KOPT-K1 (cell line): ENCODE data around the gene SVIL.
"Not testable (repeated sequence)": the region's sequence is repeated elsewhere in the genome, so short reads cannot be mapped to it uniquely, and the experiment has no call there.

Source experiments
- H3K27ac ChIP-seq: fragments of 200-600 bp; sonication (generic); 2 replicates; pipeline ENCODE4 v1.5.1; 2016; ENCODE audit warnings: antibody characterized with exemption, mild to moderate bottlenecking, low read depth, low read length; ENCODE audit not compliant: poor library complexity, severe bottlenecking
- H3K36me3 ChIP-seq: fragments of 200-600 bp; sonication (generic); 2 replicates; pipeline ENCODE4 v1.5.1; 2017; ENCODE audit warnings: antibody characterized with exemption, mild to moderate bottlenecking, low read length, moderate library complexity; ENCODE audit not compliant: insufficient read depth
- H3K9me3 ChIP-seq: fragments of 200-600 bp; sonication (generic); 2 replicates; pipeline ENCODE4 v1.5.1; 2017; ENCODE audit warnings: antibody characterized with exemption, low read length, mild to moderate bottlenecking; ENCODE audit not compliant: insufficient read depth, poor library complexity, severe bottlenecking

The SVIL gene

DNA sequence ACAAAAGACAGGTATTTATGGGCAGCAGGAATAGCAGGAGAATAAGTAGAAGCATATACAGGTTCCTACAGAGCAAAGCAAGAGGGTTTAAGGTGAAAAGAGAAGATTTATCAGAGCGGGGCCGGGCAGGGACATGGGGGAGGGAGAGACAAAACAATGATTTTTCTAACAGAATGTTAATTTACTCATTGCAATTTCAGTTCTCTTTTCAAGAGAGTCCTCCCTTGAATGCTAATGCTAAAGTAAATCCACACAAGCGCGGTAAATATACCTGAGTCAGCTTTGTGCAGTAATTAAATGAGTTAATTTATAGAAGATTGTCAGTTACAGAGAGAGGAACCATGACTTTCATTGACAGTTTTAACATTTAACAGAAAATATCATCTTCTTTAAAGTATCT, 127.0 kb downstream of the SVIL start:
- not testable (repeated sequence) for H3K9me3 ChIP-seq, H3K27ac ChIP-seq

DNA sequence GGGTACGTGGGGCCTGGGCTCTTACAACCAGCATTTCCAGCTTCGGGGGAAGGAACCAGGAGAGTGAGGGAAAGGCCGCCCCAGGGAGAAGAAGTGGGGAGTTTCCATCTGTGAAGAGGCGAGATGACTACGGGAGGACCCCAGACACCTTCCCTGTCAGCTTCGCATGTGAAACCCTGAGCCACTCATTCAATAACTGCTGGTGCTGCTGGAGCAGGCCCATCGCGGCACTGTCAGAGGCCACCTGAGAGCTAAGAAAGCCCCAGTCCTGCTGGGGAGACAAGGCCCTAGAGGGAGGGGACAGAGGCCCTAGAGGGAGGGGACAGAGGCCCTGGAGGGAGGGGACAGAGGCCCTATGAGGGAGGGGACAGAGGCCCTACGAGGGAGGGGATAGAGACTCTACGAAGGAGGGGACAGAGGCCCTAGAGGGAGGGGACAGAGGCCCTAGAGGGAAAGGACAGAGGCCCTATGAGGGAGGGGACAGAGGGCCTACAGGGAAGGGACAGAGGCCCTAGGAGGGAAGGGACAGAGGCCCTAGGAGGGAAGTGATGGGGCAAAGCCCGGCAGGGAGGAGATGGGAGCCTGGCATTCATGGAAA, 128.3 kb downstream of the SVIL start:
- H3K27ac ChIP-seq, H3K36me3 ChIP-seq, H3K9me3 ChIP-seq: not testable (repeated sequence)

More for the DNA sequence above, 127.0 kb downstream of the SVIL start:
- H3K36me3 ChIP-seq = not testable (repeated sequence)

DNA sequence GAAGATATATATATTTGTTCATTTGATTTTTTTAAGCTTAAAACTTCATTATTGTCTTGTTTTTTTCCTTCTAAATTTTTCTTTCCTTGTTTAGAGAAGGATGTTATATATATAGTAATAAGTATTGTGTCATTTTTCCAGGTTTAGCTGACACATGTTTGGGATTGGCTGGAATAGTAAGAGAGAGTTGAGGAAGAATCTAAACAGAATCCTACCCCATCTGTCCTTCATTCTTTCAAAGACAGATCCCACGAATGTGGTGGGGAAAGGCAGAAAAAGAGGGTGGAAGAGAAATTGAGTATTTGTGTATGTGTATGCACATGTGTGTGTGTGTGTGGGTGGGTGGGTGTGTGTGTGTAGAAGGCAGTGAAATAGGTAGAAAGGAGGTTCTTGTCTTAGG, 132.4 kb downstream of the SVIL start:
- no peaks in the 10 kb centered on the region for H3K36me3 ChIP-seq
- H3K9me3 ChIP-seq = no peaks in the 10 kb centered on the region
- H3K27ac ChIP-seq = no peak overlapping the region

DNA sequence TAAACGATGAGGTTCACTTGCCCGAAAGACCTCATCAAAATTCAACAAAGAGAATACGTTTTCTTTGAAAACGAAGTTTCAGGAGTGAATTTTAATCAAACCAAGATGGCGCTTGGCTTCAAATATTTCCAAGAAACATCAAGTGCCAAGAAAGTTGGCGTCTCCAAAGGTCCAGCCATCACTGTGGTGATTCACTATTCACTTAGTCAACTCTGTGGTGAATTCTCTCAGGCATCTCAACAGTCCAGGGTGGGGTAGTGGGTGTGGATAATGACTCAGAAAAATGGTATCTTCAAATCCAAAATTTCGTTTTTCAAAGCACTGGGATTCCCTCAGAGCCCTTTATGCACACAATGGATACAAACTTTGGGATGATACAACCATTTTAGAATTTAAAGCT, 133.1 kb downstream of the SVIL start:
- Histone ChIP-seq H3K9me3 (no peaks in the 10 kb centered on the region), H3K36me3 (no peaks in the 10 kb centered on the region), H3K27ac (no peak overlapping the region)

DNA sequence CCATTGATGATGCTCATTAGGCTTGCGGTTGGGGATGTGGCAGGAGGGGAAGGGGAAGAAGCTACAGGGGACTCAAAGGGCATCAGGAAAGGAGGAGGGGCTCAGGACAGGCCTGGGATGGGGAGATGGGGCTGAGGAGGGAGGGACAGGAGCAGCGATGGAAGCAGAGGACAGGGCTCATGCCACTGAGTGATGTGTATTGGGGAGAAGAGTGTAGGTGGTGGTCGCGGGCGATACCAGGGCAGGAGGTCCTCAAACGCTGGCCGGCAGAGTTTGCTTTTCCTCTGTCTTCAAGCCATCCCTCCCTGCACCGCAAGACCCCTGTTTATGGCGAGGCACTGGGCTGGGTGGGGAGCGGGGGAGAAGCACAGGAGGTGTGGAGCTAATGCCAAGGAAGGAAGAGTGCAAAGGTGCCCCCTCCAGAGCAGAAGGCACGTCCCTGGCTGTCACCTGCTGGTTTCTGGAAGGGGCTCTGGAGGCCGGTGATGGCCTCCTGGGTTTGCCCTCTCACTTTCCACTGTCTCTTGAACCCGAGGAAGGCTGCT, 134.7 kb downstream of the SVIL start:
- Histone ChIP-seq H3K9me3 (no peaks in the 10 kb centered on the region), H3K27ac (no peak overlapping the region), H3K36me3 (no peaks in the 10 kb centered on the region)

DNA sequence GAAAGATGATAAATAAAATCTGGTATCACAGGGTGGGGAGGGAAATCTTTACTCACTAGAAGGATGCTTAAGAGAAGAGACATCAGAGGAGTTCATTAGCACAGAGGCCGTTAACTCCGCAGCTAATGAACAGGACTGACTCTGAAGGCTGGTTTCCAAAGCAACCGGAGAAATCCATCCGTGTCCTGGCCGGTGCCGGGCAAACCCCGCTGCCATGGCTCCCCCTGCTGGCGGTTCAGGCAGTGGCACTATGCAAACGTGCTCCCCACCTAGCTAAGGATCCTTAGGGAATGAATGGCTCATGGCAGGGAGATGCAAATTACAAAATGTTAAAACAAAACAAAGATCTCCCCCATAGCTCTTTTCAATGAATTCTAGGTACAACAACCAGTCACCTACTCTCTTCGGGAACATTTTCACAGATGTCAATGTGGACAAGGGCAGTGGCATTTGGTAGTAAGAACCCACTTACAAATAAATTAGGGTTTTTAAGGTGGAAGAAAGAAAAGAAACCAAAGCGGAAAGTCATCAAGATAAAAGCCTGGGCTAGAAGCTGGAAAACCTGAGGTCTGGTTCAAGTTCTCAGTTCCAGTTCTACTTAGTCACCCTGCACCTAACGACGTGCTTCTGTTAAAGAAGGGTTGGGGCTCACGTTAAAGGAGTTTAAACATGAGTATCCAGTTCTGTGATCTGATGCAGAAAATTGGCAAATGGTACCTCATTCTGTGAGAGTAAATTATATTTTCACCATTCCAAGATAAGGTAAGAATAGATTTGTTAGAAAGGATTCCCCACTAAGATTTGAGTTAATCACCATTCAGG, 138.2 kb downstream of the SVIL start:
- Histone ChIP-seq H3K36me3 (no peaks in the 10 kb centered on the region), H3K9me3 (no peaks in the 10 kb centered on the region), H3K27ac (no peak overlapping the region)

DNA sequence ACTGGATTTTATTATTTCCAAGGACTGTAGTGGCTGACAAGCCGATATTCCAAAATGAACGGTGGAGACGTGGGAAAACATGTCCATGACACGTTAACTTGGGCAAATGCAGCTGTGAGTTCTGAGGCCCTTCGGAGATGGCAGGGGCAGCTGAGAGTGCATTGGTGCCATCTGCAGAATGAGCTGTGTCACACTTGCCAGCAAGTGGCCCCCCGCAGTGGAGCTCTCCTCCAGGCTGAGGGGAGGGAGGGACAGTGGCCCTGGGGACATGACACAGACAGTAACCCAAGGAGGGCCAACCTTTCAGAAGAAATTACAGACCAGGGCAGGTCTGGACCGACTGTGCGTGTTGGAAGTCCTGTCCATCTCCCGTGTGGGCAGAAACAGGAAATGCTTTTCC, 139.4 kb downstream of the SVIL start:
- Histone ChIP-seq H3K36me3 (no peaks in the 10 kb centered on the region), H3K27ac (no peak overlapping the region), H3K9me3 (no peaks in the 10 kb centered on the region)

DNA sequence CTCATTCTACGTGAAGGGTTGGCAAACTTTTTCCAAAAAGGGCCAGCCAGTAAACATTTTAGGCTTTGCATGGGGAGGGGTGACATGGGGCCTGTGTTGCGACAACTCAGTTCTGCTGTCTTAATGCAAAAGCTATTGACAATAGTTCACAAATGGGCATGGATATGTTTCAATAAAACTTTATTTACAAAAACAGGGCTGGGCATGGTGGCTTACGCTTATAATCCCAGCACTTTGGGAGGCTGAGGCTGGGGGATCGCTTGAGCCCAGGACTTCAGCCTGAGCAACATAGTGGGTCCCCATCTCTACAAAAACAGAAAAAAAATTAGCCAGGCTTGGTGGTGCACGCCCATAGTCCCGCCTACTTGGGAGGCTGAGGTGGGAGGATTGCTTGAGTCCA, 141.1 kb downstream of the SVIL start:
- Histone ChIP-seq H3K27ac (no peak overlapping the region), H3K36me3 (no peaks in the 10 kb centered on the region), H3K9me3 (no peaks in the 10 kb centered on the region)

DNA sequence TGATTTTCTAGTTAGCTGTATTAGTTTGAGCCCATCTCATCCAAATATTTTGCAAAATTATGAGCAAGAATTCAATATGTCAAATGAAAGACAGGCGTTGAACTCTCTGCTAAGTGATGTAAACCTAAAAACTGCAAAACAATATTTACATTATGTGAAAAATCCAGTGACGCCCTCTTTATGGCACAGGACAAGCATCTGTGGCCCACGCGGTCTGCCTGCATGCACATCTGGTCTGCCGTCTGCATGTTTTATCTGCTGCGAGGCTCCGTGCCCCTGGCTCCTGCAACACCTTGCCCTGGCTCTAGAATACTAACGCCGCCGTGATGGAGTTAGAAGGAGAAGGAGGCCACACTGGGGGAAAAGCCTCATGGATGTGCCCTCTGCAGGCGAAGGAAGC, 142.0 kb downstream of the SVIL start:
- no peaks in the 10 kb centered on the region for H3K36me3 ChIP-seq
- H3K27ac ChIP-seq = no peak overlapping the region
- no peaks in the 10 kb centered on the region for H3K9me3 ChIP-seq

DNA sequence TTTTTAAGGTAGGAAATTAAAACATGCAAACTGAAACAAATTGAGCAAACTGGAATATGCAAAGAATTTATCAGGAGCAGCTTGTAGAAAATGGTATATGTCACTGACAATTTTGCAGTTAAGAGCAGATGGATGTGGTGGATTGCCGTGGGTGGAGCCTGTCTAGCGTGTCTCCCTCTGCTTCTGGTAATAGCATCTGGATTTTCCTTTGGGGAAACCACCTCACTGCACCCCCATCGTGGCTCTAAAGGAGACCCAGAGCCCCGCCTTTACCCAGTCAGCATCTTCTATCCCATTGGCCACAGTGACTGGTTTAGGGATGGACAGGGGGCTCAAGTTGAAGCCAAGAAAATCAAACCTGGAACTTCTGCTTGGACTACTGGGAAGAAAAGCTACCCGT, 142.9 kb downstream of the SVIL start:
- H3K27ac ChIP-seq = no peak overlapping the region
- H3K36me3 ChIP-seq = no peaks in the 10 kb centered on the region
- no peaks in the 10 kb centered on the region for H3K9me3 ChIP-seq

DNA sequence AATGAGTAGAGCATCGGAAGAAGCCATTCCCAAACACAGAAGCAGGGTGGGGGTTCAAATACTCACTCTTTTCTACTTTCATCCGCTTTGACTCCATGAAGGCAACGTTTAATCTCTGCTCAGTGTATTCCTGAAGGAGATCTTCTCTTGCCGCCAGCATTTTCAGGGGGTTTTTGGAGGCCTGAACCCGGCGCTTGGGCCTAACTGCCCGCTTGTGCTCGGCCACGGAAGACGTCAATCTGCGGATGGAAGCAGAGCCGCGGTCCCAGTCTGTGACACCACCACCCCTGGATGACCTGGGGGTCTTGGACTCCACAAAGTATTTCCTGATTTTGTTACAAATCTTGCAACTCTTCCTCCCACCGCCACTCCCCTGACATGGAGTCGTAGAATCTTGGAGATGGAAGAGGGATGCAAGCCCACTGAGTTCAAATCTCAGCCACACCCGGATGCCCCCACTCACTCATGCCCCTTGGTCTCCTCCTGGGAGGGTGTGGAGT, 143.9 kb downstream of the SVIL start:
- H3K9me3 ChIP-seq, H3K36me3 ChIP-seq, H3K27ac ChIP-seq: not testable (repeated sequence)

DNA sequence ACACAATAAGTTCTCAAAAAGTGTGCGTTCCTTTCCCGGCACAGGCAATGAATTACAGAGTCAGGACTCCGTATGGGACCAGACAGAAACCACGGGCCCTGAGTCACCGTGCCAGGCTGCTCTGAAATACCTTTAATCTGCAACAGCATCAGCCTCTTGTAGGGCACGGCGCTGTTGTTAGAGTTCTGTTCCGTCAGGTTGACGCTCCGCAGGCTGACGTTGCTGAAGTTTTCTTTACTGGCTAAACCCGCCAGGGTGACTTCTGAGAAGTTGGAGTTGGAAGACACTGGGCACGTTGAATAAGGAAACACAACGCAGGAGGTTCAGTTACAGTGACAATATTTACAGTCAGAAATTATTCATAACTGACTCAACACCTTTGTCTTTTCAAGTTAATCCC, 146.3 kb downstream of the SVIL start:
- not testable (repeated sequence) for H3K9me3 ChIP-seq, H3K27ac ChIP-seq, H3K36me3 ChIP-seq

DNA sequence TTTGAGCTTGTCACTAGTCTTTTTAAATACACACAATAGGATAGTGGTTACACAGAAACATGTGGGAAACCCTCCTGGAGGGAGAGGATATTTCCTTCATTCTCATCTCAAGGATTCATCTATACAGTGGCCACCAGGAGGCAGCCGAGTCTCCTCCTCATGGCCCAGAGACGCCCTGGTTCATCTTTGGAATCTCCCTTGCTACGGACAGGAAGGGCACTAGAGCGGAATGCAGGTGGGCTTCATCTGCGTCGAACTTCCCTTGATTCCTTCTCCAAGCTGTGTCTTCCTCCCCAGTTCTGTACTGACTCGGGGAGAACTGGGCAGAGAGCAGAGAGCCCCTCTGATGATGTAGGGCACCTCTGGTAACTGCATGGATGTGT, 146.9 kb downstream of the SVIL start:
- H3K27ac ChIP-seq, H3K9me3 ChIP-seq, H3K36me3 ChIP-seq: not testable (repeated sequence)

DNA sequence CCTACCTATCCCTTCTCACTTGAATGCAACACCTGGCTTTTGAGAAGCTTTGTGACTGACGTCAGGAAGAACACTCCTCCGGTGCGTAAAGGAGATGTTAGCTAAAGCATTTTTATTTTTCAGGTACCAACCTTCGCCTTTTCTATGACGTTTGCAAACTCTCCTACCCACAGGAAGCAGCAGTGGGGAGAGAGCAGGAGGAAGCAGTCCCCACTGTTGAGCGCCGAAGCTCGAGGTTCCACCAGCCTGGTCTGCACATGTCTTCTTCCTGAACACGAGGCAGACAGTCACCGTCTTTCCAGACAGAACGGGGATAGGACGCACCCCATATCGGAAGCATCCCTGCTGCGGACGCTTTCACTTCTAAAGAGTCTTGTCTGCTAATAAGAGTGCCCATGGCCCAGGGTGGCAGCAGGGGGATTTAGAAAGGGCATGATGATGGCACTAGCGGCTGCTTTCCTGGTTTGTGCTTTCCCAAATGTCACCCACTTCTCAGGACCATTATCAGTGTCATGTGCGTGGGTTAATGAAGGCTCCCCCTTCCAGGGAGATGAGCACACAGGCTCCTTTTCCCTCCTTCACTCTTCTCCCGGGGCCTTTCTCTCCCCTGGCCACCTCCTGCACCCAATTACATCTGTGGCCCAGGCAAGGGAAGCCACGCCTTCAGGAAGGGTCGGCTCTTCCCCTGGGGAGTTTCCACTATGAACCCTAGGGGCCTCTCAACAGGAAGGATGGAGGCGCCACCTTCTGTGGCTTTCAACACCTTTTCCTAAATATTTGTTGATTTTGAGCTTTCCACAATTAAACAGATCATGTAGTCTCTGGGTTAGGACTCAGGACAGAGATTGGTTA, 147.5 kb downstream of the SVIL start:
- not testable (repeated sequence) for H3K27ac ChIP-seq, H3K9me3 ChIP-seq, H3K36me3 ChIP-seq

DNA sequence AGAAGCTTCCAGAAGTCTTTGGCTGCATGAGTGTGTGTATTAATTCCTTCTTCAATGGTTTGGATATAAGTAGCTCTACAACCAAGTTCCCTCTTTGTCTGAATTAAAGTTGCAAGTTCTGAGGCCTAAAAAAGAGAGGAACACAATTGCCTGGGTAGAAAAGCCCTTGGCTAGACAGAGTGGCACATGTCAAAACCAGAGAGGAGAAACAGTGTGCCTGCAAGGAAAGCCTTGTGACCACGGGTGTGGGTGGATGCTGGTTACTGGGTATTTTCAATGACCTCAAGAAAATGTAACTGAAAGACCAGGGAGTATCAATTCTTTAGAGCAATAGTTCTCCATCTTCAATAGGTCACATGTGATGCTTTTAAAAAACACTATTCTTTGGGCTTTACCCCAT, 148.3 kb downstream of the SVIL start:
- Histone ChIP-seq H3K36me3 (no peaks in the 10 kb centered on the region), H3K27ac (no peak overlapping the region), H3K9me3 (no peaks in the 10 kb centered on the region)
